Thoracic aorta (tissue), 2 donors: ENCODE data around the gene CFAP100. TPM values are rescaled to one million over a fixed set of nuclear protein-coding genes. Genes with fewer than 3 reads are reported as not detected.

Source experiments
- ATAC-seq: fragments of 150-250 bp; one replicate; pipeline ENCODE4 v1.8.0; 2017; ENCODE audit warnings: low read depth; ENCODE audit not compliant: insufficient number of reproducible peaks, low FRiP score
- DNase-seq: peaks from one replicate; pipeline ENCODE4 v3.0.0-alpha.2; 2020; ENCODE audit warnings: low spot score
- H3K27ac ChIP-seq, 2 donors: fragments of 200-600 bp; sonication (generic); 1 replicate in 1 of 2; 2 replicates in 1 of 2; pipeline ENCODE4 v1.5.1; 2016; ENCODE audit warnings: mild to moderate bottlenecking in 2 of 2, moderate library complexity in 2 of 2
- H3K27me3 ChIP-seq: fragments of 200-600 bp; sonication (generic); replicated peaks from 2 replicates; pipeline ENCODE4 v1.6.0; 2016; ENCODE audit warnings: mild to moderate bottlenecking; ENCODE audit not compliant: insufficient read depth
- H3K36me3 ChIP-seq: fragments of 200-600 bp; sonication (generic); one replicate; pipeline ENCODE4 v1.5.1; 2016
- H3K4me1 ChIP-seq, 2 donors: fragments of 200-600 bp; sonication (generic); 1 replicate in 1 of 2; 2 replicates in 1 of 2; pipeline versions ENCODE4 v1.5.1 to v1.6.0; 2016; ENCODE audit warnings: low read depth in 2 of 2, mild to moderate bottlenecking in 1 of 2; ENCODE audit not compliant: control insufficient read depth in 1 of 2
- H3K4me3 ChIP-seq: fragments of 200-600 bp; sonication (generic); 2 replicates; pipeline ENCODE4 v1.5.1; 2016; ENCODE audit warnings: mild to moderate bottlenecking
- H3K9me3 ChIP-seq: fragments of 200-600 bp; sonication (generic); 2 replicates; pipeline ENCODE4 v1.5.1; 2016
- CTCF ChIP-seq: fragments of 200-600 bp; sonication (generic); IDR thresholded peaks from one replicate; pipeline ENCODE4 v1.5.1; 2019; ENCODE audit warnings: antibody characterized with exemption
- total RNA-seq, 2 donors: library from RNA; depleted of rRNA; stranded (reverse); fragments of >200 nt; gene quantifications; one replicate each; pipeline versions ENCODE4 v1.1.0 to v1.2.3, GENCODE V29; 2016

Gene CFAP100
- total RNA-seq, 2 donors from 2014 or later: not detected

- no peak overlapping the region for H3K27ac ChIP-seq
- H3K4me3 ChIP-seq: no peak overlapping the region
- no peak for TF ChIP-seq CTCF
- DNase-seq (no peak), ATAC-seq (no peak)
- no peaks in the 10 kb centered on the region for H3K27me3 ChIP-seq
- no peaks in the 10 kb centered on the region for H3K9me3 ChIP-seq
- no peaks in the 10 kb centered on the region for H3K36me3 ChIP-seq
- no peaks in the 10 kb centered on the region for H3K4me1 ChIP-seq
These were observed 20.8 kb upstream of the CFAP100 start for GRCh38 chr3:126373682-126374601.

- Histone ChIP-seq H3K36me3 (no peaks in the 10 kb centered on the region), H3K27me3 (no peaks in the 10 kb centered on the region), H3K9me3 (no peaks in the 10 kb centered on the region), H3K4me3 (no peak overlapping the region), H3K27ac (no peak overlapping the region), H3K4me1 (no peaks in the 10 kb centered on the region)
- ATAC-seq (no peak), DNase-seq (no peak)
- no peak for TF ChIP-seq CTCF
These were observed 18.8 kb upstream of the CFAP100 start for GRCh38 chr3:126375835-126376331.

- H3K4me1 ChIP-seq: no peaks in the 10 kb centered on the region
- H3K9me3 ChIP-seq: no peaks in the 10 kb centered on the region
- no peaks in the 10 kb centered on the region for H3K27me3 ChIP-seq
- no peak overlapping the region for H3K4me3 ChIP-seq
- ATAC-seq: no peak
- H3K36me3 ChIP-seq: no peaks in the 10 kb centered on the region
- H3K27ac ChIP-seq: no peak overlapping the region
- no peak for DNase-seq
- no peak for TF ChIP-seq CTCF
These were observed 18.3 kb upstream of the CFAP100 start for GRCh38 chr3:126376444-126376843.

GRCh38 chr3:126377211-126377610, 17.5 kb upstream of the CFAP100 start:
- no peaks in the 10 kb centered on the region for H3K36me3 ChIP-seq
- no peaks in the 10 kb centered on the region for H3K9me3 ChIP-seq
- no peak for ATAC-seq
- no peak for DNase-seq
- H3K4me1 ChIP-seq: no peaks in the 10 kb centered on the region
- H3K27me3 ChIP-seq: no peaks in the 10 kb centered on the region
- no peak for TF ChIP-seq CTCF
- H3K4me3 ChIP-seq: no peak overlapping the region
- H3K27ac ChIP-seq: no peak overlapping the region

- Histone ChIP-seq H3K9me3 (no peaks in the 10 kb centered on the region), H3K36me3 (no peaks in the 10 kb centered on the region), H3K27me3 (no peaks in the 10 kb centered on the region), H3K4me3 (no peak overlapping the region), H3K27ac (no peak overlapping the region), H3K4me1 (no peaks in the 10 kb centered on the region)
- no peak for DNase-seq
- no peak for ATAC-seq
- TF ChIP-seq CTCF: no peak
These were observed 16.4 kb upstream of the CFAP100 start for GRCh38 chr3:126378341-126378751.
